ENCODE measurements around the gene TMEM53. TPM values are rescaled to one million over a fixed set of nuclear protein-coding genes. Genes with fewer than 3 reads are reported as not detected.
A peak's percentile ranks its signal among the peaks of the same experiment; 100 is the strongest.

TMEM53 gene
- total and polyA plus RNA-seq, 2 of the 8 experiments (the other 6 are each of a cell fraction or from before 2014, with no cell fraction given), result 6.7 to 27.9 TPM

DNA sequence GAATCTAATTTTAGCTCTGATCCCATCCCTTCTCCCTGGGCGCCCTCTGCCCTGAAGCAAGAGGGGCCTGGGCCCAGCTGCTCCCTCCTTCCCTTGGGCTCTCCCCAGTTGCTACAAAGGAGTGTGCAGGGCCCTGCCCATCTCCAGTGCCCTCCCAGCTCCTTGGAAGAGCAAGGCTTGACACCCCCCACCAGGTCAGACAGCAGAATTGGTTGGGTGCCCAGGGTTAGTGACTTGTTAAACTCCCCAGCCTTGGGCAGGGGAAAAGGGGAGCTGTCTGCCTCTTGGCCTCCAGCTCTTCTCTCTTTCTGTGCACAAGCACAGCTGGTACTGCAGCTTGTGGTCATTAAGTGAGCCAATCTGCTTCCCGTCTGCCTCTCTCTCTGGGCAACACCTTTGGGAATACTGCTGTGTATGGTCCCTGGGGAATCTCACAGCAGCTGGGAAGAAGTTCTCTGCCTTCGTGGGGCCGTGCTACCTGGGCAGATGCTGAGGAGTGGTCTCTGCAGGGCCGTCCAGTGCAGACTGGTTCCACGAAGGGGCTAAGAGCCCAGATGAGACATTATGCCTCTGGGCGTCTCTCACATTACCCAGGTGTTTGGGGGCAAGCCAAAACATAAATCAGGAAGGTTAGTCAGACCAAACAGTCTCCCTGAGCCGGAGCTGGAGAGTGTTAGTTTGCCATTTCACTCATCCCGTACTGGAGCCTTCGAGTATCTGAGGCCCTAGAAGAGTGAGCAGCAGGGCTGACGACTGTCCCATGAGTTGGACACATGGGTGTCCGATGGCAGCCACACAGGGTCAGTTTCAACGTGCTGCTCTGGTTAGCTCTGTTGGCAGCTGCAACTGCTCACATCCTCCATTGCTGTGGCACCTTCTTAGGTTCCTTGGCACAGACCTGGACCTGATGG lies 37.3 kb downstream of the TMEM53 start:
- no peak overlapping the region; the same call in 1 of the 2 replicates for H2BK5ac ChIP-seq (ENCODE audit: low read depth, low read length)
- no peak overlapping the region for H2BK120ac ChIP-seq (replicated peaks; ENCODE audit: low read depth, low read length)
- H2BK12ac ChIP-seq (ENCODE audit: low read depth, low read length), result no peak overlapping the region
- H3K79me2 ChIP-seq (ENCODE audit: control insufficient read depth in 1 of 2, insufficient read depth in 2 of 2, low read length in 2 of 2), result peaks cover 3 to 26% of the 10 kb centered on the region in 2 experiments; a peak in 3 of 4 replicates
- no peaks in the 10 kb centered on the region for H3K9me3 ChIP-seq (ENCODE audit: insufficient read depth in 2 of 2, low read depth in 1 of 2, low read length in 1 of 2)
- H3K36me3 ChIP-seq (ENCODE audit: control insufficient read depth in 2 of 4, insufficient read depth in 4 of 4, low read length in 3 of 4), result peaks cover 38 to 84% (median 67%) of the 10 kb centered on the region in 4 experiments
- no peak overlapping the region for H3K4me3 ChIP-seq (ENCODE audit: extremely low read depth in 1 of 4, insufficient read depth in 2 of 4, low read depth in 3 of 4, low read length in 4 of 4)
- no peaks in the 10 kb centered on the region for H3K27me3 ChIP-seq (replicated peaks in 1 of 4; ENCODE audit: control insufficient read depth in 3 of 4, extremely low read depth in 1 of 4, insufficient read depth in 3 of 4, low read length in 3 of 4)
- DNase-seq (ENCODE audit: low read depth in 1 of 2, low spot score in 2 of 2) (no peak), FAIRE-seq (no peak)
- H2BK20ac ChIP-seq (ENCODE audit: low read length), result no peak overlapping the region
- no peak overlapping the region for H4K8ac ChIP-seq (ENCODE audit: extremely low read depth, insufficient read depth, low read length)
- peaks cover 0 to 5% (median 3%) of the 10 kb centered on the region in 4 experiments; a peak in 4 of 7 replicates for H3K4me1 ChIP-seq (replicated peaks in 1 of 4; ENCODE audit: control insufficient read depth in 3 of 4, insufficient read depth in 4 of 4, low read length in 3 of 4)
- H4K20me1 ChIP-seq (replicated peaks in 1 of 2; ENCODE audit: control insufficient read depth in 1 of 2, insufficient read depth in 2 of 2, low read length in 2 of 2), result peaks cover 9 to 10% of the 10 kb centered on the region in 2 experiments
- H4K5ac ChIP-seq (ENCODE audit: insufficient read length, low read depth, low read length), result no peak overlapping the region
- TF ChIP-seq BRCA1 (IDR thresholded peaks at IDR 0.05; ENCODE audit: low read depth, low read length), result no peak
- no peak for TF ChIP-seq PHF8 (conservative IDR thresholded peaks at IDR 0.05; ENCODE audit: low read depth, low read length)
- TF ChIP-seq POLR2AphosphoS5 (IDR thresholded peaks at IDR 0.05; ENCODE audit: low read depth, low read length), result peak; percentile 48; the same call in 1 of the 2 replicates
- no peak overlapping the region for H3K4ac ChIP-seq (replicated peaks; ENCODE audit: insufficient read length, low read depth, low read length)
- no peak overlapping the region for H2AK5ac ChIP-seq (ENCODE audit: low read depth, low read length)
- no peak overlapping the region for H3K9ac ChIP-seq (replicated peaks in 1 of 4; ENCODE audit: extremely low read depth in 1 of 4, low read depth in 3 of 4, low read length in 3 of 4)
- H3K23ac ChIP-seq (ENCODE audit: insufficient read length), result no peak overlapping the region
- H3K27ac ChIP-seq (ENCODE audit: low read depth, low read length), result no peak overlapping the region
- CTCF ChIA-PET (ENCODE audit: partially characterized antibody), result interaction anchor here (0.6 to 15.0 kb wide), 9 partner anchors 13 to 382 kb away, joined by 3 to 197 read pairs (median 4); no protein-coding TSS in a partner anchor
- H2BK15ac ChIP-seq (ENCODE audit: low read length), result no peak overlapping the region
- H3K79me1 ChIP-seq (ENCODE audit: low read depth, low read length), result peaks cover 20% of the 10 kb centered on the region
- POLR2A ChIA-PET (ENCODE audit: partially characterized antibody), result interaction anchor here (0.7 to 30.8 kb wide), 4 partner anchors 5 to 421 kb away, joined by 3 to 633 read pairs (median 318); no protein-coding TSS in a partner anchor
- no peak overlapping the region for H3K18ac ChIP-seq (ENCODE audit: extremely low read depth, low read length)
- no peak overlapping the region for H3K14ac ChIP-seq (ENCODE audit: insufficient read length)
- no peaks in the 10 kb centered on the region for H3K23me2 ChIP-seq (ENCODE audit: low read depth, low read length)
- no peak overlapping the region for H4K91ac ChIP-seq (replicated peaks; ENCODE audit: insufficient read length, low read length)
- no peak overlapping the region for H3K4me2 ChIP-seq (ENCODE audit: insufficient read depth in 1 of 2, low read depth in 2 of 2, low read length in 2 of 2)
- no peak overlapping the region for H3K56ac ChIP-seq (replicated peaks; ENCODE audit: insufficient read length, low read depth, low read length)
- H2AFZ ChIP-seq (ENCODE audit: low read length), result no peak overlapping the region
- WGBS, 2 experiments (ENCODE audit: extremely low coverage in 1 of 2, insufficient coverage in 1 of 2, insufficient read length in 1 of 2, insufficient replicate concordance in 2 of 2, low coverage in 1 of 2, low lambda C conversion rate in 2 of 2, missing lambda C conversion rate in 1 of 2), result 90% methylated on average over 13 of the region's 13 CpGs; no CpG with 5 or more reads in 1 of the 2 experiments

Data from H1 (cell line).